ENCODE results near the gene KCNN1.

GRCh38 chr19:17977488-17977887 is 10.6 kb downstream of the KCNN1 start:
- TF ChIP-seq FOXM1 (IDR thresholded peaks at IDR 0.05; ENCODE audit: borderline replicate concordance): no peak
- TF ChIP-seq SP1 (IDR thresholded peaks at IDR 0.05): no peak
- no peak for TF ChIP-seq FOXA1 (IDR thresholded peaks at IDR 0.05)
- no peak for TF ChIP-seq BHLHE40 (IDR thresholded peaks at IDR 0.05; ENCODE audit: borderline replicate concordance)
- no peak for TF ChIP-seq HDGF (IDR thresholded peaks at IDR 0.05; ENCODE audit: borderline replicate concordance)
- no peak for TF ChIP-seq ZNF384 (IDR thresholded peaks at IDR 0.05)
- TF ChIP-seq TARDBP (IDR thresholded peaks at IDR 0.05): no peak
- TF ChIP-seq PKNOX1 (IDR thresholded peaks at IDR 0.05): no peak
- no peak for TF ChIP-seq ELF4 (IDR thresholded peaks at IDR 0.05)
- no peak for TF ChIP-seq SUZ12 (IDR thresholded peaks at IDR 0.05)
- TF ChIP-seq ARNT (IDR thresholded peaks at IDR 0.05): no peak
